Skeletal muscle tissue (tissue), 4 donors: Measurements from ENCODE around the gene ABCC2. TPM values are rescaled to one million over a fixed set of nuclear protein-coding genes. Genes with fewer than 3 reads are reported as not detected.
"Not testable (repeated sequence)": the region's sequence is repeated elsewhere in the genome, so short reads cannot be mapped to it uniquely, and the experiment has no call there.

Source experiments
- H3K27ac ChIP-seq: one replicate; pipeline ENCODE4 v1.7.0; 2013; ENCODE audit warnings: mild to moderate bottlenecking, low read depth, low read length, inconsistent platforms
- H3K27me3 ChIP-seq, 3 donors: one replicate each; pipeline ENCODE4 v1.7.0; 2013; ENCODE audit warnings: low read length in 3 of 3; ENCODE audit not compliant: control insufficient read depth in 3 of 3, insufficient read depth in 3 of 3
- H3K36me3 ChIP-seq, 3 donors: one replicate each; pipeline ENCODE4 v1.7.0; 2013; ENCODE audit warnings: low read length in 3 of 3; ENCODE audit not compliant: control insufficient read depth in 3 of 3, insufficient read depth in 3 of 3
- H3K4me1 ChIP-seq, 3 donors: one replicate each; pipeline ENCODE4 v1.7.0; 2013; ENCODE audit warnings: low read length in 3 of 3, mild to moderate bottlenecking in 3 of 3; ENCODE audit not compliant: control insufficient read depth in 3 of 3, insufficient read depth in 3 of 3
- H3K4me3 ChIP-seq, 3 donors: one replicate each; pipeline ENCODE4 v1.7.0; 2013; ENCODE audit warnings: low read length in 3 of 3
- H3K9ac ChIP-seq, 3 donors: one replicate each; pipeline ENCODE4 v1.7.0; 2013; ENCODE audit warnings: low read length in 3 of 3, mild to moderate bottlenecking in 3 of 3, moderate library complexity in 2 of 3, low read depth in 1 of 3
- H3K9me3 ChIP-seq, 3 donors: one replicate each; pipeline ENCODE4 v1.7.0; 2013; ENCODE audit warnings: low read length in 3 of 3; ENCODE audit not compliant: control insufficient read depth in 3 of 3
- total RNA-seq: library from RNA; depleted of rRNA; stranded (reverse); fragments of >200 nt; gene quantifications from one replicate; pipeline ENCODE4 v1.2.3, GENCODE V29; 2014
- donor health status: Osteomylitis.

The ABCC2 gene
- total RNA-seq, 1 donor from 2014 or later: 1.6 TPM

- Histone ChIP-seq H3K27me3 (no peaks in the 10 kb centered on the region), H3K9me3 (no peaks in the 10 kb centered on the region), H3K27ac (no peak overlapping the region), H3K36me3 (peaks cover 4 to 22% (median 6%) of the 10 kb centered on the region in 3 donors), H3K4me3 (no peak overlapping the region), H3K4me1 (no peaks in the 10 kb centered on the region), H3K9ac (no peak overlapping the region)
These were observed 45.5 kb downstream of the ABCC2 start for GRCh38 chr10:99827936-99828335.

GRCh38 chr10:99828464-99828863 lies 46.0 kb downstream of the ABCC2 start:
- H3K4me1 ChIP-seq: no peaks in the 10 kb centered on the region

DNA sequence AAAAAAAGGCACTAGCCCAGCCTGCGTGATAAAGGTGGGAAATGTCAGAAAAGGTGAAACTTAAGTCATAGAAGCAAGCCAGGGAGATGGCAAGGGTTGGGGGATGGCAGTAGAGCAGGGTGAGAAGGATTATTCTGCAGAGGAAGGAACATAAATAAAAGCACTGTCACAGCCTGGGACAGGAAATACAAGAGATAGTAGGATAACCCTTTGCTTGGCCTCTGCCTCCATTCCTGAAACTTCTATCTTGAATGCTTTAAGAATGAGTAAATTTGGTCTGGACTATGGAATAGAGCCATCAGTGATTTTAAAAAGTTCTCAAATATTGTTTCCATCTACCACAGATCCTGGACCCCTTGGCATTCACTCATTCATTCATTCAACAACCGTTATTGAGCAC lies 50.0 kb downstream of the ABCC2 start:
- Histone ChIP-seq H3K36me3 (peaks cover 6 to 31% (median 12%) of the 10 kb centered on the region in 3 donors), H3K9me3 (no peaks in the 10 kb centered on the region), H3K27me3 (no peaks in the 10 kb centered on the region), H3K9ac (no peak overlapping the region), H3K4me1 (no peaks in the 10 kb centered on the region), H3K4me3 (no peak overlapping the region), H3K27ac (no peak overlapping the region)

More at GRCh38 chr10:99828464-99828863, 46.0 kb downstream of the ABCC2 start:
- Histone ChIP-seq H3K9me3 (no peaks in the 10 kb centered on the region), H3K27me3 (no peaks in the 10 kb centered on the region), H3K9ac (no peak overlapping the region), H3K36me3 (peaks cover 4 to 25% (median 6%) of the 10 kb centered on the region in 3 donors), H3K27ac (no peak overlapping the region), H3K4me3 (no peak overlapping the region)

- peaks cover 6 to 31% (median 12%) of the 10 kb centered on the region in 3 donors for H3K36me3 ChIP-seq
- H3K9ac ChIP-seq: no peak overlapping the region
- no peak overlapping the region for H3K27ac ChIP-seq
- H3K4me3 ChIP-seq: no peak overlapping the region
- H3K27me3 ChIP-seq: no peaks in the 10 kb centered on the region
- H3K9me3 ChIP-seq: no peaks in the 10 kb centered on the region
- no peaks in the 10 kb centered on the region for H3K4me1 ChIP-seq
These were observed 52.0 kb downstream of the ABCC2 start for GRCh38 chr10:99834410-99834809.

DNA sequence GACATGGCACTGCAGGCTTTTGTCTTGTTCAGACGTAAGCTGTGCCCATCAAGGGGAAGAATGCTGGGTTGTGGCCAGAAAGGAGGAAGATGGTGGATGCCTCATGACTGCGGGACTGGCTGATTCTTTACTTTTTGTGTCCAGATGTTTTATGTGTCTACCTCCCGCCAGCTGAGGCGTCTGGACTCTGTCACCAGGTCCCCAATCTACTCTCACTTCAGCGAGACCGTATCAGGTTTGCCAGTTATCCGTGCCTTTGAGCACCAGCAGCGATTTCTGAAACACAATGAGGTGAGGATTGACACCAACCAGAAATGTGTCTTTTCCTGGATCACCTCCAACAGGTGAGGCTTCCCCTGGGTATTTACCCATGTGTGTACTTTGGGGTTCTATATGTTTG lies 53.5 kb downstream of the ABCC2 start:
- Histone ChIP-seq H3K36me3 (peaks cover 6 to 25% (median 12%) of the 10 kb centered on the region in 3 donors), H3K27me3 (no peaks in the 10 kb centered on the region), H3K9ac (no peak overlapping the region), H3K4me1 (no peaks in the 10 kb centered on the region), H3K27ac (no peak overlapping the region), H3K4me3 (no peak overlapping the region), H3K9me3 (no peaks in the 10 kb centered on the region)

DNA sequence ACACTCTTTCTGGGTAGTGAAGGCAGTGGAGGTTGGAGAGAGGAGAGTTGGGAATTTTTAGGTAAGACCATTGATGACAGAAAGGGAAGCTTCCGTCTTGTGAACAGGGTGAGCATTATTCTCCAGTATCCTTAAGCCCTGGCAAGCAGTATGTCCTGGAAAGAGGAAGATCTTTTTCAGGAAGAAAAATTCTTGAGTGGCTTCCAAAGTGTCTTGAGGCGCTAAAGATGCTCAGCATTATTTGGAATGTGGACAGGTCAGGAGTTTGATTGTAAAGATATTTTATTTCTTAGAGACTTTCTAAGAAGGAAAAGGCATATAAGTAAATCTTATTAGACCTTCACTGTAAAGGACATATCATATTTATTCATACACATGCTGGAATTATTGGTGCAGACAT lies 54.3 kb downstream of the ABCC2 start:
- H3K4me3 ChIP-seq: no peak overlapping the region
- H3K9ac ChIP-seq: no peak overlapping the region
- H3K27ac ChIP-seq: no peak overlapping the region
- no peaks in the 10 kb centered on the region for H3K4me1 ChIP-seq
- peaks cover 5 to 19% (median 12%) of the 10 kb centered on the region in 3 donors for H3K36me3 ChIP-seq
- H3K9me3 ChIP-seq: no peaks in the 10 kb centered on the region
- H3K27me3 ChIP-seq: no peaks in the 10 kb centered on the region

- not testable (repeated sequence) for H3K27ac ChIP-seq, H3K36me3 ChIP-seq
These were observed 58.4 kb downstream of the ABCC2 start for GRCh38 chr10:99840859-99841258.

GRCh38 chr10:99841746-99842145 lies 59.3 kb downstream of the ABCC2 start:
- Histone ChIP-seq H3K9ac (no peak overlapping the region), H3K36me3 (peaks cover 0 to 8% (median 4%) of the 10 kb centered on the region in 3 donors)

More at GRCh38 chr10:99840859-99841258, 58.4 kb downstream of the ABCC2 start:
- not testable (repeated sequence) for H3K4me1 ChIP-seq, H3K27me3 ChIP-seq, H3K9me3 ChIP-seq, H3K9ac ChIP-seq, H3K4me3 ChIP-seq

DNA sequence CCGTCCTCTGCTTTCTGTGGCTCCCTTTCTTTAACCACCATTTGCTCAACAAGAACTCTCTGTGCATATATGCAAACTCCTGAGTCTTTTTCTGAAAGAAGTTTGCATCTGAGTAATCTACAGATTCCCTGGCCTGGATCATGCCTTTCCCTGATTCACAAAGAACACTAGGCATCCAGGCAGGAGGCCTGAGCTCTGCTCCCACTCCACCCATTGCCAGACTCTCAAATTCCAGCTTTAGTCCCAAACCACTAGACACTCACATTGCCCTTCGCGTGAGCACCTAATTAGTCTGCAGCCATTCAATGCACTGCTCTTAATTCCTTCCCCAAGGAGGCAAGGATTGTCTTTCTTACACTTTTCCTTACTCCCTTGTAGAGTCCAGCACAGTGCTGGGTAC lies 60.9 kb downstream of the ABCC2 start:
- Histone ChIP-seq H3K9me3 (no peaks in the 10 kb centered on the region), H3K9ac (no peak overlapping the region), H3K4me3 (no peak overlapping the region), H3K4me1 (peaks cover 6 to 10% (median 8%) of the 10 kb centered on the region in 3 donors), H3K27ac (no peak overlapping the region), H3K36me3 (peaks cover 2 to 8% (median 6%) of the 10 kb centered on the region in 3 donors), H3K27me3 (no peaks in the 10 kb centered on the region)

More at GRCh38 chr10:99841746-99842145, 59.3 kb downstream of the ABCC2 start:
- H3K27me3 ChIP-seq: no peaks in the 10 kb centered on the region
- no peak overlapping the region for H3K4me3 ChIP-seq
- H3K4me1 ChIP-seq: peaks cover 6 to 8% (median 8%) of the 10 kb centered on the region in 3 donors
- no peaks in the 10 kb centered on the region for H3K9me3 ChIP-seq
- no peak overlapping the region for H3K27ac ChIP-seq

- H3K9me3 ChIP-seq: no peaks in the 10 kb centered on the region
- no peak overlapping the region for H3K4me3 ChIP-seq
- no peaks in the 10 kb centered on the region for H3K27me3 ChIP-seq
- H3K36me3 ChIP-seq: peaks cover 2 to 13% (median 9%) of the 10 kb centered on the region in 3 donors
- peaks cover 6 to 10% (median 8%) of the 10 kb centered on the region in 3 donors for H3K4me1 ChIP-seq
- H3K27ac ChIP-seq: no peak overlapping the region
- no peak overlapping the region for H3K9ac ChIP-seq
These were observed 62.1 kb downstream of the ABCC2 start for GRCh38 chr10:99844433-99844955.
